GM23338 (cell line): ENCODE results near the gene LAMTOR4. TPM values are rescaled to one million over a fixed set of nuclear protein-coding genes. Genes with fewer than 3 reads are reported as not detected.
"Not testable (repeated sequence)": the region's sequence is repeated elsewhere in the genome, so short reads cannot be mapped to it uniquely, and the experiment has no call there.

ENCODE experiments used
- ATAC-seq: fragments of 200-7000 bp; cut with Tn5 transposase; 3 replicates; pipeline ENCODE4 v1.9.1; 2020
- DNase-seq: peaks from one replicate; pipeline ENCODE4 v3.0.0-alpha.2; 2015; ENCODE audit warnings: low spot score
- H2AFZ ChIP-seq: fragments of 200-600 bp; sonication (generic); 2 replicates; pipeline ENCODE4 v1.8.0; 2016; ENCODE audit warnings: antibody characterized with exemption, mild to moderate bottlenecking, moderate library complexity
- H3F3A ChIP-seq: fragments of 200-600 bp; sonication (generic); replicated peaks from 2 replicates; pipeline ENCODE4 v1.8.0; 2017; ENCODE audit warnings: antibody characterized with exemption, mixed run types, low read depth
- H3K27ac ChIP-seq: fragments of 200-600 bp; sonication (generic); 2 replicates; pipeline ENCODE4 v1.6.1; 2016; ENCODE audit warnings: low read depth
- H3K27me3 ChIP-seq: fragments of 200-600 bp; sonication (generic); 2 replicates; pipeline ENCODE4 v1.8.0; 2016; ENCODE audit warnings: mild to moderate bottlenecking, mixed run types, moderate library complexity; ENCODE audit not compliant: insufficient read depth
- H3K36me3 ChIP-seq: fragments of 200-600 bp; sonication (generic); 2 replicates; pipeline ENCODE4 v1.8.0; 2016; ENCODE audit warnings: mild to moderate bottlenecking; ENCODE audit not compliant: insufficient read depth
- H3K4me1 ChIP-seq: fragments of 200-600 bp; sonication (generic); 2 replicates; pipeline ENCODE4 v1.8.0; 2016; ENCODE audit warnings: mild to moderate bottlenecking, moderate library complexity; ENCODE audit not compliant: insufficient read depth
- H3K4me2 ChIP-seq: fragments of 200-600 bp; sonication (generic); 2 replicates; pipeline ENCODE4 v1.7.1; 2017; ENCODE audit warnings: mixed run types
- H3K4me3 ChIP-seq: fragments of 200-600 bp; sonication (generic); 2 replicates; pipeline ENCODE4 v1.6.1; 2016; ENCODE audit warnings: mixed run types
- H3K79me2 ChIP-seq: fragments of 200-600 bp; sonication (generic); replicated peaks from 2 replicates; pipeline ENCODE4 v1.8.0; 2017; ENCODE audit warnings: mild to moderate bottlenecking; ENCODE audit not compliant: insufficient read depth
- H3K9me2 ChIP-seq: fragments of 200-600 bp; sonication (generic); 2 replicates; pipeline ENCODE4 v1.8.0; 2017; ENCODE audit not compliant: insufficient read depth
- H4K20me1 ChIP-seq: fragments of 200-600 bp; sonication (generic); replicated peaks from 2 replicates; pipeline ENCODE4 v1.8.0; 2017; ENCODE audit warnings: mild to moderate bottlenecking; ENCODE audit not compliant: insufficient read depth
- H3K27ac Mint-ChIP-seq: 2 replicates; pipeline ENCODE4 v1.8.0; 2020; ENCODE audit warnings: inconsistent platforms, mild to moderate bottlenecking, moderate library complexity, mixed read lengths
- H3K27me3 Mint-ChIP-seq: 3 replicates; pipeline ENCODE4 v1.8.0; 2022; ENCODE audit warnings: low read depth, mild to moderate bottlenecking, moderate library complexity, mixed read lengths, inconsistent platforms; ENCODE audit not compliant: insufficient read depth, poor library complexity
- H3K36me3 Mint-ChIP-seq: 3 replicates; pipeline ENCODE4 v1.8.0; 2021; ENCODE audit warnings: low read depth, mild to moderate bottlenecking, inconsistent platforms, moderate library complexity, mixed read lengths
- H3K4me1 Mint-ChIP-seq: 3 replicates; pipeline ENCODE4 v1.8.0; 2020; ENCODE audit warnings: mild to moderate bottlenecking, inconsistent platforms, mixed read lengths
- H3K4me3 Mint-ChIP-seq: 3 replicates; pipeline ENCODE4 v1.8.0; 2021; ENCODE audit warnings: moderate library complexity, mild to moderate bottlenecking, inconsistent platforms, mixed read lengths
- H3K9me3 Mint-ChIP-seq: 3 replicates; pipeline ENCODE4 v1.8.0; 2020; ENCODE audit warnings: moderate library complexity, mild to moderate bottlenecking, inconsistent platforms, mixed read lengths
- CTCF ChIP-seq, 2 experiments: fragments of 200-600 bp in 1 of 2; sonication (generic) in 1 of 2; conservative IDR thresholded peaks; 2 replicates each; pipeline versions ENCODE4 v1.5.1 to v1.6.1; 2016 to 2017; ENCODE audit warnings: antibody characterized with exemption in 2 of 2, low read depth in 2 of 2, mild to moderate bottlenecking in 2 of 2, moderate library complexity in 1 of 2
- EZH2 ChIP-seq: fragments of 200-600 bp; sonication (generic); IDR thresholded peaks from one replicate; pipeline ENCODE4 v1.8.0; 2017; ENCODE audit warnings: antibody characterized with exemption, mild to moderate bottlenecking, low read depth; ENCODE audit not compliant: unreplicated experiment
- ZNF462 ChIP-seq: fragments of 250-450 bp; sonication (Bioruptor Pico); IDR thresholded peaks from 2 replicates; pipeline ENCODE4 v1.5.0; 2020; ENCODE audit warnings: mild to moderate bottlenecking, moderate library complexity
- polyA plus RNA-seq: library from polyadenylated mRNA; unstranded; fragments of >200 nt; fragmentation: Nextera tagmentation; extraction: Ambion mirVana; gene quantifications from 2 replicates; pipeline ENCODE4 v1.2.1, GENCODE V29; 2016
- total RNA-seq: library from RNA; depleted of rRNA; stranded (reverse); fragments of >200 nt; shearing (Covaris generic); gene quantifications from 2 replicates; pipeline ENCODE4 v1.2.3, GENCODE V29; 2014

Gene LAMTOR4
- total and polyA plus RNA-seq, 2 experiments from 2014 or later, result 145 to 333 TPM

- no peaks in the 10 kb centered on the region for H3K36me3 ChIP-seq
- ATAC-seq, result no peak
- Mint-ChIP-seq H3K27ac (no peak overlapping the region), H3K27me3 (peaks cover 2% of the 10 kb centered on the region), H3K9me3 (peaks cover 4% of the 10 kb centered on the region; the same call in 1 of the 3 replicates), H3K4me3 (no peak overlapping the region), H3K36me3 (no peaks in the 10 kb centered on the region; the same call in 2 of the 3 replicates), H3K4me1 (peaks cover 8% of the 10 kb centered on the region; the same call in 2 of the 3 replicates)
- TF ChIP-seq EZH2, result no peak
- no peak overlapping the region for H3K4me3 ChIP-seq
- no peaks in the 10 kb centered on the region for H4K20me1 ChIP-seq
- no peaks in the 10 kb centered on the region for H3F3A ChIP-seq
- no peak for DNase-seq
- no peak overlapping the region for H3K4me2 ChIP-seq
- H2AFZ ChIP-seq, result 0 out of 2 replicates have a peak overlapping the region, but pooled peaks have one; percentile 10
- H3K9me2 ChIP-seq, result no peaks in the 10 kb centered on the region
- H3K4me1 ChIP-seq, result no peaks in the 10 kb centered on the region
- H3K27me3 ChIP-seq, result no peaks in the 10 kb centered on the region
- no peaks in the 10 kb centered on the region for H3K79me2 ChIP-seq
- H3K27ac ChIP-seq, result no peak overlapping the region
These were observed 7.2 kb upstream of the LAMTOR4 start for GRCh38 chr7:100141555-100141949.

- Histone ChIP-seq H3K4me1 (no peaks in the 10 kb centered on the region), H3K27me3 (no peaks in the 10 kb centered on the region), H3K36me3 (no peaks in the 10 kb centered on the region), H3K4me2 (no peak overlapping the region), H3K9me2 (no peaks in the 10 kb centered on the region), H3K27ac (no peak overlapping the region), H2AFZ (no peak overlapping the region), H3F3A (0 out of 2 replicates have a peak, but pooled peaks cover under 1% of the 10 kb centered on the region), H3K79me2 (no peaks in the 10 kb centered on the region), H4K20me1 (no peaks in the 10 kb centered on the region), H3K4me3 (no peak overlapping the region)
- no peaks in the 10 kb centered on the region; the same call in 2 of the 3 replicates for H3K36me3 Mint-ChIP-seq
- DNase-seq (no peak), ATAC-seq (no peak)
- H3K27me3 Mint-ChIP-seq, result peaks cover 7% of the 10 kb centered on the region
- no peak for TF ChIP-seq ZNF462 (CRISPR knock-in tag)
- no peak for TF ChIP-seq EZH2
- TF ChIP-seq CTCF (conservative IDR thresholded peaks at IDR 0.05; ENCODE audit: low read depth in 2 of 2), result no peak
- no peak overlapping the region for H3K27ac Mint-ChIP-seq
- peaks cover 8% of the 10 kb centered on the region; the same call in 2 of the 3 replicates for H3K4me1 Mint-ChIP-seq
- no peak overlapping the region for H3K4me3 Mint-ChIP-seq
- H3K9me3 Mint-ChIP-seq, result peaks cover 4% of the 10 kb centered on the region; the same call in 1 of the 3 replicates
These were observed 6.3 kb upstream of the LAMTOR4 start for GRCh38 chr7:100142461-100142860.

GRCh38 chr7:100146350-100146749, 2.4 kb upstream of the LAMTOR4 start:
- H3K9me2 ChIP-seq, H4K20me1 ChIP-seq, H3K4me3 ChIP-seq, H3K27me3 ChIP-seq, H3K36me3 Mint-ChIP-seq, H3K36me3 ChIP-seq, H2AFZ ChIP-seq, H3K9me3 Mint-ChIP-seq, H3K27ac ChIP-seq, DNase-seq, H3K4me2 ChIP-seq, H3F3A ChIP-seq, ATAC-seq, H3K27ac Mint-ChIP-seq, H3K27me3 Mint-ChIP-seq, H3K4me3 Mint-ChIP-seq: not testable (repeated sequence)
- peaks cover 24% of the 10 kb centered on the region for H3K79me2 ChIP-seq
- H3K4me1 ChIP-seq, result peaks cover 15% of the 10 kb centered on the region
- H3K4me1 Mint-ChIP-seq, result peaks cover 19% of the 10 kb centered on the region
